SK-N-SH (cell line): Measurements from ENCODE around the gene DDRGK1. TPM values are rescaled to one million over a fixed set of nuclear protein-coding genes. Genes with fewer than 3 reads are reported as not detected.

Experiments used
- CTCF ChIA-PET: fragments of 300-600, 350-600 bp; formaldehyde crosslinking; extraction: SDS; loops from one replicate; lab custom pipeline; 2021; lab: Yijun Ruan, JAX
- POLR2A ChIA-PET: fragments of 350-600 bp; sonication (Branson Sonifier 250); formaldehyde crosslinking; extraction: SDS; loops from one replicate; lab custom pipeline; 2020; ENCODE audit warnings: antibody characterized with exemption, inconsistent platforms; lab: Yijun Ruan, JAX
- DNase-seq: peaks from one replicate; pipeline ENCODE4 v3.0.0; 2012
- H2AFZ ChIP-seq: fragments of 200-600 bp; sonication (generic); 2 replicates; pipeline ENCODE4 v1.8.1; 2016; ENCODE audit warnings: antibody characterized with exemption, mild to moderate bottlenecking, low read depth
- H3F3A ChIP-seq: fragments of 200-600 bp; sonication (generic); replicated peaks from 2 replicates; pipeline ENCODE3; 2016; ENCODE audit warnings: antibody characterized with exemption, mild to moderate bottlenecking; ENCODE audit not compliant: insufficient read depth
- H3K27ac ChIP-seq, 2 experiments: fragments of 200-500 bp in 1 of 2; fragments of 200-600 bp in 1 of 2; sonication (Bioruptor generic) in 1 of 2; sonication (generic), shearing (Covaris generic) in 1 of 2; 2 replicates each; pipeline versions ENCODE4 v1.5.1 to v1.6.1; 2014 to 2016; ENCODE audit warnings: low read depth in 2 of 2, inconsistent platforms in 1 of 2, low read length in 1 of 2, mild to moderate bottlenecking in 1 of 2, mixed read lengths in 1 of 2
- H3K27me3 ChIP-seq: fragments of 200-600 bp; sonication (generic), shearing (Covaris generic); 2 replicates; pipeline ENCODE4 v1.6.1; 2016; ENCODE audit warnings: mixed run types; ENCODE audit not compliant: insufficient read depth
- H3K36me3 ChIP-seq, 2 experiments: fragments of 200-500 bp in 1 of 2; fragments of 200-600 bp in 1 of 2; sonication (Bioruptor generic) in 1 of 2; sonication (generic) in 1 of 2; replicated peaks in 1 of 2; 2 replicates each; pipeline versions ENCODE3 to v1.5.1; 2014 to 2016; ENCODE audit warnings: low read length in 1 of 2, mild to moderate bottlenecking in 1 of 2; ENCODE audit not compliant: insufficient read depth in 2 of 2, control insufficient read depth in 1 of 2
- H3K4me1 ChIP-seq, 2 experiments: fragments of 200-500 bp in 1 of 2; fragments of 200-600 bp in 1 of 2; sonication (Bioruptor generic) in 1 of 2; sonication (generic), shearing (Covaris generic) in 1 of 2; 2 replicates each; pipeline versions ENCODE4 v1.5.1 to v1.6.1; 2014 to 2016; ENCODE audit warnings: low read depth in 1 of 2, low read length in 1 of 2, mixed run types in 1 of 2; ENCODE audit not compliant: insufficient read depth in 2 of 2, control insufficient read depth in 1 of 2
- H3K4me2 ChIP-seq: fragments of 200-600 bp; sonication (generic), shearing (Covaris generic); 2 replicates; pipeline ENCODE4 v1.6.1; 2017; ENCODE audit warnings: mixed run types
- H3K4me3 ChIP-seq, 2 experiments: fragments of 200-500 bp in 1 of 2; fragments of 200-600 bp in 1 of 2; sonication (Bioruptor generic) in 1 of 2; sonication (generic), shearing (Covaris generic) in 1 of 2; 2 replicates each; pipeline versions ENCODE4 v1.5.1 to v1.8.1; 2014 to 2016; ENCODE audit warnings: low read depth in 2 of 2, inconsistent platforms in 1 of 2, low read length in 1 of 2, mild to moderate bottlenecking in 1 of 2, mixed read lengths in 1 of 2, moderate library complexity in 1 of 2
- H3K79me2 ChIP-seq: fragments of 200-600 bp; sonication (generic); 2 replicates; pipeline ENCODE4 v1.8.1; 2017; ENCODE audit warnings: mild to moderate bottlenecking; ENCODE audit not compliant: insufficient read depth
- H3K9ac ChIP-seq: fragments of 200-600 bp; sonication (generic); 2 replicates; pipeline ENCODE4 v1.6.1; 2017; ENCODE audit warnings: mixed run types
- H3K9me2 ChIP-seq: fragments of 200-600 bp; sonication (generic); 2 replicates; pipeline ENCODE4 v1.6.1; 2017; ENCODE audit warnings: mixed run types
- H3K9me3 ChIP-seq: fragments of 200-600 bp; sonication (generic); 2 replicates; pipeline ENCODE4 v1.6.1; 2017; ENCODE audit warnings: mixed run types, mild to moderate bottlenecking, moderate library complexity
- H4K20me1 ChIP-seq: fragments of 200-600 bp; sonication (generic); 2 replicates; pipeline ENCODE4 v1.6.1; 2017; ENCODE audit warnings: mild to moderate bottlenecking, mixed run types; ENCODE audit not compliant: insufficient read depth
- EP300 ChIP-seq, 2 experiments: IDR thresholded peaks; 2 replicates each; pipeline versions ENCODE4 v1.4.0 to v1.6.1; 2012; ENCODE audit warnings: borderline replicate concordance in 1 of 2, low read depth in 1 of 2, low read length in 1 of 2
- EZH2phosphoT487 ChIP-seq: fragments of 200-600 bp; sonication (generic); IDR thresholded peaks from 2 replicates; pipeline ENCODE4 v1.6.1; 2017; ENCODE audit warnings: low read depth, mixed run types, mild to moderate bottlenecking, antibody characterized with exemption, moderate library complexity, borderline replicate concordance
- FOSL2 ChIP-seq: IDR thresholded peaks from 2 replicates; pipeline ENCODE4 v1.4.0; 2012; ENCODE audit warnings: low read depth, mild to moderate bottlenecking, moderate library complexity, borderline replicate concordance
- MEF2A ChIP-seq: IDR thresholded peaks from 2 replicates; pipeline ENCODE4 v1.4.0; 2012; ENCODE audit warnings: low read depth, borderline replicate concordance
- MXI1 ChIP-seq: IDR thresholded peaks from 2 replicates; pipeline ENCODE4 v1.6.1; 2012; ENCODE audit warnings: mild to moderate bottlenecking, low read depth, low read length, improper control_type of control experiment
- RFX5 ChIP-seq: IDR thresholded peaks from 2 replicates; pipeline ENCODE4 v1.6.1; 2012; ENCODE audit warnings: mild to moderate bottlenecking, improper control_type of control experiment, low read length
- SMC3 ChIP-seq: IDR thresholded peaks from 2 replicates; pipeline ENCODE4 v1.6.1; 2012; ENCODE audit warnings: low read depth, low read length, improper control_type of control experiment
- TAF1 ChIP-seq: IDR thresholded peaks from 2 replicates; pipeline ENCODE4 v1.6.1; 2012; ENCODE audit warnings: low read depth, mild to moderate bottlenecking, low read length, moderate library complexity, borderline replicate concordance
- YY1 ChIP-seq: IDR thresholded peaks from 2 replicates; pipeline ENCODE4 v1.4.0; 2012; ENCODE audit warnings: low read depth, mild to moderate bottlenecking
- WGBS: methylation state at CpG from one replicate; pipeline ENCODE4 v1.1.6; 2017; ENCODE audit warnings: low lambda C conversion rate; 5-methylcytosine and 5-hydroxymethylcytosine counted together
- polyA plus RNA-seq, 3 experiments: library from polyadenylated mRNA; depleted of rRNA; stranded (reverse); fragments of >200 nt; gene quantifications; 2 replicates each; pipeline ENCODE4 v1.2.3, GENCODE V29; 2012
- TF ChIP-seq, protein P1 (sequence below): IDR thresholded peaks from 2 replicates; pipeline ENCODE4 v1.4.0; 2012; ENCODE audit warnings: low read depth
- TF ChIP-seq, protein P2 (sequence below): IDR thresholded peaks from 2 replicates; pipeline ENCODE4 v1.4.0; 2012; ENCODE audit warnings: low read depth, borderline replicate concordance

DDRGK1 gene
- polyA plus RNA-seq, 1 of the 3 experiments (the other 2 are of a cell fraction), result 70.6 TPM

DNA sequence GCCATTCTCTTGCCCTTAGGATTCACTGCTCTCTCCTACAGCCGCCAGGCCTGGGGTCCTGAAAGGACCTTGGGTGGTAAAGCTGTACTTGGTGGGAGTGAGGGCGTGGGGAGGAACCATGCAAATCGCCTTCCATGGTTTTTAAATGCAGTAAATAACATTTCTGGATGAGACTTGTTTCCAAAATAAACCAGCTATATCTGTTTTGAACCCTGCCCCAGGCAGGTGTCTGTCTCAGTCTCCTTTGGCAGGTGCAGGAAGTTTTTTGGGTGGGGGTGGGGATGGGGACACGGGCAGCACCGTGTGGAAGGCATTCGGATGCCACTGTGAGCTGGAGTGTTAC lies 19.1 kb upstream of the DDRGK1 start:
- Histone ChIP-seq H3K9ac (no peak overlapping the region), H3K4me3 (no peak overlapping the region), H3F3A (no peaks in the 10 kb centered on the region), H3K4me1 (peaks cover 0 to 1% of the 10 kb centered on the region in 2 experiments; a peak in 1 of 4 replicates), H3K9me3 (no peaks in the 10 kb centered on the region), H3K27ac (no peak overlapping the region), H3K36me3 (peaks cover 12 to 19% of the 10 kb centered on the region in 2 experiments), H2AFZ (no peak overlapping the region), H4K20me1 (no peaks in the 10 kb centered on the region), H3K9me2 (no peaks in the 10 kb centered on the region), H3K27me3 (no peaks in the 10 kb centered on the region), H3K79me2 (no peaks in the 10 kb centered on the region), H3K4me2 (no peak overlapping the region)
- POLR2A ChIA-PET, result interaction anchor here (0.7 to 1.0 kb wide), 2 partner anchors 12 to 16 kb away, joined by 3 read pairs; partner anchors contain the start of gene SLC4A11
- WGBS, result 96% methylated on average over 6 of the region's 6 CpGs
- TF ChIP-seq SMC3, result no peak
- CTCF ChIA-PET, result interaction anchor here (1.8 kb wide), 1 partner anchor 93 kb away, joined by 9 read pairs; no protein-coding TSS in a partner anchor
- no peak for DNase-seq

DNA sequence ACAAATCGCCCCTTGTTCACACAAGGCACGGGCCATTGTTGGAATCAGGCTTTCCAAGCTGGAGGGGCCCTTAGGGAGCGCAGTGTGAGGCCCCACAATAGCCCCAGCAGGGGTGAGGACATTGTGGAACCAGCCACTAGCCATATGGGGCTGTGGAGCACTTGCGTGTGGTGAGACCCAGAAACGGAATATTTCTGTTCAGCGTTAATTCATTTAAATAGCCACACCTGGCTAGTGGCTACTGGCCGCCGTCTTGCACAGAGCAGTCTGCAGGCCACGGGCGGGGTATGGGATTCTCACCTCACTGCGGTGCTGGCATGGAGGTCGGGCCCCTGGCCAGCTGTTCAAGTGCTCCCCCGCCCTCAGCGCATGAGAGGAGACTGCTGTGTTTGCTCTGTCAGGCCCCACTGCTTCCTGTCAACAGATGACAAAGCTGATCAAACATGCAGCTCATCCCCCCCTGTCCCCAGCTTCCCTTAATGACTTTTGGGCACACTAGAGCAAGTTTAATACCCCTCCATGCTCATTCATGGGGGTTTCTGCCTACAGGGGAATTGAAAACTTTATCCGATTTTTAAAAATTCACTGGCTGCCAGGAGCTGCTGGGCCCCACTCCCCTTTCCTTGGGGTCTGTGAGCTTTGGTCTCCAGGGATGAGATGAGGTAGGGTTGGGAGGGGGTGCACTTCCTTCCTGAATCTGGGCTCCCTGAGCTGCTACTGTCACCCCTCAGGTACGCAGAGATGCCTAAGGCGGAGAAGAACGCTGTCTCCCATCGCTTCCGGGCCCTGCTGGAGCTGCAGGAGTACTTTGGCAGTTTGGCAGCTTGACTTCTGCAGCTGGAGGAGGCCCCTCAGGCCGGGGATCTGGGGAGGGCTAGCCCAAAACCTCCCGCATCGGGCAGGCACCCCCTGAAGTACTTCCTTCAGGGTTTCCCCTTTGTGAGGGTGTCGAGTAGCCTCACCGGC lies 18.4 kb upstream of the DDRGK1 start:
- Histone ChIP-seq H3F3A (no peaks in the 10 kb centered on the region), H4K20me1 (no peaks in the 10 kb centered on the region), H3K79me2 (no peaks in the 10 kb centered on the region), H3K4me3 (no peak overlapping the region), H3K36me3 (peaks cover 12 to 19% of the 10 kb centered on the region in 2 experiments), H3K4me1 (peaks cover 0 to 2% of the 10 kb centered on the region in 2 experiments; a peak in 1 of 4 replicates), H3K4me2 (no peak overlapping the region), H2AFZ (no peak overlapping the region), H3K9ac (no peak overlapping the region), H3K9me2 (no peaks in the 10 kb centered on the region), H3K9me3 (no peaks in the 10 kb centered on the region), H3K27me3 (no peaks in the 10 kb centered on the region), H3K27ac (no peak overlapping the region)
- 72% methylated on average over 18 of the region's 25 CpGs for WGBS
- no peak for DNase-seq
- CTCF ChIA-PET, result interaction anchor here (1.8 kb wide), 1 partner anchor 94 kb away, joined by 9 read pairs; no protein-coding TSS in a partner anchor
- TF ChIP-seq, protein P1, sequence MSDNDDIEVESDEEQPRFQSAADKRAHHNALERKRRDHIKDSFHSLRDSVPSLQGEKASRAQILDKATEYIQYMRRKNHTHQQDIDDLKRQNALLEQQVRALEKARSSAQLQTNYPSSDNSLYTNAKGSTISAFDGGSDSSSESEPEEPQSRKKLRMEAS, result no peak
- TF ChIP-seq MEF2A, result no peak
- TF ChIP-seq EP300 (IDR thresholded peaks at IDR 0.05; ENCODE audit: borderline replicate concordance in 1 of 2, low read depth in 1 of 2, low read length in 1 of 2), result no peak
- no peak for TF ChIP-seq EZH2phosphoT487
- TF ChIP-seq RFX5, result no peak
- no peak for TF ChIP-seq YY1
- TF ChIP-seq, protein P2, sequence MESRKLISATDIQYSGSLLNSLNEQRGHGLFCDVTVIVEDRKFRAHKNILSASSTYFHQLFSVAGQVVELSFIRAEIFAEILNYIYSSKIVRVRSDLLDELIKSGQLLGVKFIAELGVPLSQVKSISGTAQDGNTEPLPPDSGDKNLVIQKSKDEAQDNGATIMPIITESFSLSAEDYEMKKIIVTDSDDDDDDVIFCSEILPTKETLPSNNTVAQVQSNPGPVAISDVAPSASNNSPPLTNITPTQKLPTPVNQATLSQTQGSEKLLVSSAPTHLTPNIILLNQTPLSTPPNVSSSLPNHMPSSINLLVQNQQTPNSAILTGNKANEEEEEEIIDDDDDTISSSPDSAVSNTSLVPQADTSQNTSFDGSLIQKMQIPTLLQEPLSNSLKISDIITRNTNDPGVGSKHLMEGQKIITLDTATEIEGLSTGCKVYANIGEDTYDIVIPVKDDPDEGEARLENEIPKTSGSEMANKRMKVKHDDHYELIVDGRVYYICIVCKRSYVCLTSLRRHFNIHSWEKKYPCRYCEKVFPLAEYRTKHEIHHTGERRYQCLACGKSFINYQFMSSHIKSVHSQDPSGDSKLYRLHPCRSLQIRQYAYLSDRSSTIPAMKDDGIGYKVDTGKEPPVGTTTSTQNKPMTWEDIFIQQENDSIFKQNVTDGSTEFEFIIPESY, result no peak
- TF ChIP-seq TAF1, result no peak
- no peak for TF ChIP-seq MXI1
- no peak for TF ChIP-seq FOSL2
- POLR2A ChIA-PET, result interaction anchor here (0.6 to 1.0 kb wide), 2 partner anchors 17 to 104 kb away, joined by 3 read pairs; partner anchors contain the start of gene SLC4A11
